ENCODE data around the gene PRM1. TPM values are rescaled to one million over a fixed set of nuclear protein-coding genes. Genes with fewer than 3 reads are reported as not detected.

PRM1 gene
- total and polyA plus RNA-seq, 2 of the 4 experiments (the other 2 are of a cell fraction), result not detected

- Histone ChIP-seq H3K23ac (ENCODE audit: low read depth, low read length) (no peak overlapping the region), H4K20me1 (ENCODE audit: insufficient read depth, low read length) (no peaks in the 10 kb centered on the region), H3K9ac (ENCODE audit: low read depth, low read length) (no peak overlapping the region), H2BK120ac (ENCODE audit: low read depth, low read length) (no peak overlapping the region), H2AK5ac (ENCODE audit: low read depth, low read length) (no peak overlapping the region), H3K4me2 (ENCODE audit: low read depth, low read length) (no peak overlapping the region), H2BK15ac (ENCODE audit: low read depth, low read length) (no peak overlapping the region), H3K4me3 (ENCODE audit: insufficient read depth, low read depth, low read length) (no peak overlapping the region), H3K79me1 (ENCODE audit: low read depth in 1 of 2, low read length in 2 of 2) (no peaks in the 10 kb centered on the region), H4K91ac (ENCODE audit: insufficient read depth, low read depth, low read length) (no peak overlapping the region), H3K27ac (ENCODE audit: insufficient read depth, low read length) (no peak overlapping the region), H3K18ac (ENCODE audit: low read depth, low read length) (no peak overlapping the region), H4K8ac (ENCODE audit: low read depth in 2 of 2, low read length in 2 of 2) (no peak overlapping the region), H3K9me1 (ENCODE audit: insufficient read depth, low read length) (no peaks in the 10 kb centered on the region), H3K36me3 (ENCODE audit: control insufficient read depth, insufficient read depth, low read length) (no peaks in the 10 kb centered on the region), H2BK20ac (ENCODE audit: low read depth, low read length) (no peak overlapping the region), H3K27me3 (ENCODE audit: control insufficient read depth, insufficient read depth, low read length) (no peaks in the 10 kb centered on the region), H3K4ac (ENCODE audit: low read depth, low read length) (no peak overlapping the region; the same call in 1 of the 2 replicates), H4K5ac (ENCODE audit: low read depth, low read length) (no peak overlapping the region), H3K56ac (ENCODE audit: extremely low read depth, insufficient read depth, low read length) (no peak overlapping the region), H3K4me1 (ENCODE audit: control insufficient read depth, insufficient read depth, low read length) (peaks cover 9% of the 10 kb centered on the region), H2AK9ac (replicated peaks; ENCODE audit: low read depth, low read length, poor library complexity) (no peak overlapping the region), H2BK5ac (ENCODE audit: low read depth, low read length, poor library complexity, severe bottlenecking) (no peak overlapping the region), H3K14ac (replicated peaks; ENCODE audit: low read depth, low read length) (0 out of 2 replicates have a peak overlapping the region, but pooled peaks have one; percentile 27), H3K9me3 (ENCODE audit: control insufficient read depth, insufficient read depth, low read length) (no peaks in the 10 kb centered on the region), H2AFZ (replicated peaks; ENCODE audit: low read length, poor library complexity) (no peak overlapping the region)
- ATAC-seq (ENCODE audit: low read depth) (no peak), DNase-seq (no peak)
- ChIA-PET POLR2A (ENCODE audit: unreplicated experiment) (no interaction called here), CTCF (no interaction called here)
- TF ChIP-seq NFE2L2 (IDR thresholded peaks at IDR 0.05; ENCODE audit: low read depth, low read length), result no peak
- TF ChIP-seq MXI1 (IDR thresholded peaks at IDR 0.05; ENCODE audit: borderline replicate concordance, low read depth, low read length), result no peak
- TF ChIP-seq USF2 (IDR thresholded peaks at IDR 0.05; ENCODE audit: low read depth, low read length), result no peak
- no peak for TF ChIP-seq BHLHE40 (IDR thresholded peaks at IDR 0.05; ENCODE audit: low read depth, low read length)
- no peak for TF ChIP-seq ELK1 (IDR thresholded peaks at IDR 0.05; ENCODE audit: borderline replicate concordance, low read depth, low read length)
- no peak for TF ChIP-seq CEBPB (IDR thresholded peaks at IDR 0.05; ENCODE audit: low read depth, low read length)
- no peak for TF ChIP-seq MAZ (IDR thresholded peaks at IDR 0.05; ENCODE audit: borderline replicate concordance, low read depth, low read length)
- TF ChIP-seq MAFK (IDR thresholded peaks at IDR 0.05; ENCODE audit: low read depth, low read length), result no peak
- TF ChIP-seq RFX5 (IDR thresholded peaks at IDR 0.05; ENCODE audit: low read depth, low read length), result no peak
- BruUV-seq (replicated peaks), result no TSS peak
- no CpG with 5 or more reads among the region's 4 CpGs for WGBS, 2 experiments (ENCODE audit: extremely low coverage in 2 of 2, insufficient read length in 1 of 2)
- intact Hi-C loops (cut with micrococcal nuclease), result no loop called here
- dilution Hi-C loops (cut with HindIII; ENCODE audit: low sequenced_read_pairs, unreplicated experiment), result no loop called here
- in situ Hi-C loops (cut with MboI; ENCODE audit: low sequenced_read_pairs), result no loop called here
Measured at GRCh38 chr16:11301645-11302501, 20.7 kb upstream of the PRM1 start.
